C4-2B (cell line): ENCODE data around the gene HOXC13.

Source experiments
- H3K27ac ChIP-seq: fragments of 450-650 bp; 2 replicates; pipeline ENCODE4 v1.5.1; 2017
- CTCF ChIP-seq: fragments of 450-650 bp; conservative IDR thresholded peaks from 2 replicates; pipeline ENCODE4 v1.5.1; 2017; ENCODE audit warnings: mild to moderate bottlenecking
- ZFX ChIP-seq: fragments of 450-650 bp; IDR thresholded peaks from 2 replicates; pipeline ENCODE4 v1.6.1; 2017

HOXC13 gene

GRCh38 chr12:53978477-53979356, 40.1 kb downstream of the HOXC13 start:
- TF ChIP-seq CTCF: no peak
- no peak for TF ChIP-seq ZFX
- H3K27ac ChIP-seq: peak overlapping the region; percentile 95

- TF ChIP-seq ZFX (no peak), CTCF (no peak)
- peak overlapping the region; percentile 95; the same call in 1 of the 2 replicates for H3K27ac ChIP-seq
These were observed 41.6 kb downstream of the HOXC13 start for GRCh38 chr12:53980104-53980801.

- TF ChIP-seq ZFX (no peak), CTCF (no peak)
- H3K27ac ChIP-seq: peak overlapping the region; percentile 5; the same call in 1 of the 2 replicates
These were observed 42.3 kb downstream of the HOXC13 start for GRCh38 chr12:53980802-53981496.

GRCh38 chr12:53981634-53982565, 43.3 kb downstream of the HOXC13 start:
- no peak overlapping the region; the same call in 1 of the 2 replicates for H3K27ac ChIP-seq
- TF ChIP-seq ZFX: no peak
- TF ChIP-seq CTCF: no peak

GRCh38 chr12:53982648-53983567, 44.3 kb downstream of the HOXC13 start:
- no peak overlapping the region; the same call in 1 of the 2 replicates for H3K27ac ChIP-seq
- TF ChIP-seq ZFX: no peak
- TF ChIP-seq CTCF: no peak

GRCh38 chr12:53983568-53983949, 44.9 kb downstream of the HOXC13 start:
- no peak for TF ChIP-seq CTCF
- TF ChIP-seq ZFX: no peak
- H3K27ac ChIP-seq: no peak overlapping the region; the same call in 1 of the 2 replicates
